H9 (cell line): Measurements from ENCODE around the gene OSBPL8. TPM values are rescaled to one million over a fixed set of nuclear protein-coding genes. Genes with fewer than 3 reads are reported as not detected.

ENCODE experiments used
- DNase-seq: peaks from one replicate; pipeline ENCODE4 v3.0.0-alpha.2; 2017
- H2AFZ ChIP-seq: one replicate; pipeline ENCODE4 v1.6.1; 2013; ENCODE audit warnings: mild to moderate bottlenecking, low read length, control low read depth, moderate library complexity
- H2AK5ac ChIP-seq: 2 replicates; pipeline ENCODE4 v1.6.1; 2013; ENCODE audit warnings: low read length, control low read depth, mixed read lengths; ENCODE audit not compliant: insufficient read length
- H2BK120ac ChIP-seq: one replicate; pipeline ENCODE4 v1.6.1; 2013; ENCODE audit warnings: low read depth, mild to moderate bottlenecking, low read length, control low read depth, inconsistent platforms; ENCODE audit not compliant: poor library complexity, severe bottlenecking
- H2BK12ac ChIP-seq: 2 replicates; pipeline ENCODE4 v1.6.1; 2013; ENCODE audit warnings: low read length, control low read depth, mixed read lengths, low read depth; ENCODE audit not compliant: insufficient read length
- H2BK15ac ChIP-seq: 2 replicates; pipeline ENCODE4 v1.6.1; 2013; ENCODE audit warnings: low read depth, low read length, control low read depth
- H2BK20ac ChIP-seq: one replicate; pipeline ENCODE4 v1.6.1; 2013; ENCODE audit warnings: low read depth, mild to moderate bottlenecking, low read length, control low read depth, inconsistent platforms; ENCODE audit not compliant: poor library complexity, severe bottlenecking
- H2BK5ac ChIP-seq: 2 replicates; pipeline ENCODE4 v1.6.1; 2013; ENCODE audit warnings: low read length, control low read depth, mixed read lengths; ENCODE audit not compliant: insufficient read length
- H3K14ac ChIP-seq: 2 replicates; pipeline ENCODE4 v1.6.1; 2013; ENCODE audit warnings: low read length, control low read depth; ENCODE audit not compliant: insufficient read depth
- H3K18ac ChIP-seq: 2 replicates; pipeline ENCODE4 v1.6.1; 2013; ENCODE audit warnings: low read depth, mild to moderate bottlenecking, mixed read lengths, low read length, control low read depth; ENCODE audit not compliant: insufficient read length
- H3K23ac ChIP-seq: 2 replicates; pipeline ENCODE4 v1.6.1; 2013; ENCODE audit warnings: low read length, control low read depth, mixed read lengths, low read depth; ENCODE audit not compliant: insufficient read length
- H3K23me2 ChIP-seq: 2 replicates; pipeline ENCODE4 v1.6.1; 2013; ENCODE audit warnings: low read depth, mild to moderate bottlenecking, mixed read lengths, low read length, control low read depth; ENCODE audit not compliant: insufficient read length, poor library complexity, severe bottlenecking
- H3K27ac ChIP-seq: 2 replicates; pipeline ENCODE4 v1.5.1; 2013; ENCODE audit warnings: low read length, control low read depth, mixed read lengths, low read depth; ENCODE audit not compliant: insufficient read length
- H3K27me3 ChIP-seq: 2 replicates; pipeline ENCODE4 v1.6.1; 2013; ENCODE audit warnings: low read length, control low read depth, inconsistent platforms; ENCODE audit not compliant: insufficient read depth
- H3K4ac ChIP-seq: 2 replicates; pipeline ENCODE4 v1.6.1; 2013; ENCODE audit warnings: low read depth, mild to moderate bottlenecking, control low read depth, inconsistent platforms, low read length, moderate library complexity
- H3K4me1 ChIP-seq: 2 replicates; pipeline ENCODE4 v1.6.1; 2013; ENCODE audit warnings: low read length, control low read depth, inconsistent platforms; ENCODE audit not compliant: insufficient read depth
- H3K4me2 ChIP-seq: 2 replicates; pipeline ENCODE4 v1.6.1; 2013; ENCODE audit warnings: low read length, control low read depth, mixed read lengths; ENCODE audit not compliant: insufficient read length, insufficient read depth
- H3K56ac ChIP-seq: 2 replicates; pipeline ENCODE4 v1.6.1; 2013; ENCODE audit warnings: low read depth, mild to moderate bottlenecking, mixed read lengths, low read length, control low read depth; ENCODE audit not compliant: insufficient read length
- H3K79me1 ChIP-seq: 2 replicates; pipeline ENCODE4 v1.6.1; 2013; ENCODE audit warnings: low read depth, mild to moderate bottlenecking, moderate library complexity, low read length, control low read depth, inconsistent platforms; ENCODE audit not compliant: insufficient read depth, poor library complexity, severe bottlenecking
- H3K79me2 ChIP-seq: 2 replicates; pipeline ENCODE4 v1.6.1; 2013; ENCODE audit warnings: low read length, control low read depth, inconsistent platforms; ENCODE audit not compliant: insufficient read depth
- H3K9ac ChIP-seq: 2 replicates; pipeline ENCODE4 v1.6.1; 2013; ENCODE audit warnings: low read length, control low read depth, mixed read lengths; ENCODE audit not compliant: insufficient read length; ENCODE audit errors: extremely low read depth
- H3K9me3 ChIP-seq: one replicate; pipeline ENCODE4 v1.6.1; 2013; ENCODE audit warnings: low read depth, low read length, inconsistent platforms; ENCODE audit not compliant: control insufficient read depth
- H3T11ph ChIP-seq: one replicate; pipeline ENCODE4 v1.6.1; 2013; ENCODE audit warnings: mild to moderate bottlenecking, low read length, control low read depth, inconsistent platforms
- H4K20me1 ChIP-seq: one replicate; pipeline ENCODE4 v1.6.1; 2013; ENCODE audit not compliant: control insufficient read depth, insufficient read length, insufficient read depth
- H4K5ac ChIP-seq: 2 replicates; pipeline ENCODE4 v1.6.1; 2013; ENCODE audit warnings: low read depth, mild to moderate bottlenecking, mixed read lengths, low read length, control low read depth; ENCODE audit not compliant: insufficient read length
- H4K8ac ChIP-seq: replicated peaks from 2 replicates; pipeline ENCODE4 v1.6.1; 2013; ENCODE audit warnings: low read length, control low read depth, mixed read lengths, low read depth; ENCODE audit not compliant: insufficient read length
- H4K91ac ChIP-seq: 2 replicates; pipeline ENCODE4 v1.6.1; 2013; ENCODE audit warnings: low read depth, mild to moderate bottlenecking, moderate library complexity, mixed read lengths, low read length, control low read depth; ENCODE audit not compliant: insufficient read length
- H3K27ac Mint-ChIP-seq, 3 experiments: 2 replicates in 2 of 3; 3 replicates in 1 of 3; pipeline ENCODE4 v1.8.0; 2020 to 2021; ENCODE audit warnings: mixed read lengths in 3 of 3, mild to moderate bottlenecking in 1 of 3, moderate library complexity in 1 of 3
- H3K27me3 Mint-ChIP-seq: 2 replicates; pipeline ENCODE4 v1.8.0; 2021; ENCODE audit warnings: low read depth, mild to moderate bottlenecking, moderate library complexity, mixed read lengths
- H3K36me3 Mint-ChIP-seq, 3 experiments: 2 replicates in 2 of 3; 3 replicates in 1 of 3; pipeline ENCODE4 v1.8.0; 2020 to 2021; ENCODE audit warnings: low read depth in 3 of 3, mixed read lengths in 3 of 3; ENCODE audit not compliant: insufficient read depth in 1 of 3
- H3K4me1 Mint-ChIP-seq, 2 experiments: 2 replicates each; pipeline ENCODE4 v1.8.0; 2020; ENCODE audit warnings: mixed read lengths in 2 of 2
- H3K4me3 Mint-ChIP-seq, 2 experiments: 2 replicates in 1 of 2; 3 replicates in 1 of 2; pipeline ENCODE4 v1.8.0; 2020 to 2021; ENCODE audit warnings: mild to moderate bottlenecking in 2 of 2, mixed read lengths in 2 of 2, moderate library complexity in 1 of 2
- H3K9me3 Mint-ChIP-seq, 2 experiments: 2 replicates in 1 of 2; 3 replicates in 1 of 2; pipeline ENCODE4 v1.8.0; 2020; ENCODE audit warnings: mild to moderate bottlenecking in 2 of 2, mixed read lengths in 2 of 2, moderate library complexity in 1 of 2
- WGBS: extraction: QIAGEN DNeasy Blood & Tissue Kit; methylation state at CpG from one replicate; pipeline ENCODE4 v1.1.7; 2013; ENCODE audit warnings: missing lambda C conversion rate, low lambda C conversion rate, mixed read lengths; ENCODE audit not compliant: insufficient read length; ENCODE audit errors: extremely low coverage; 5-methylcytosine and 5-hydroxymethylcytosine counted together
- total RNA-seq: library from RNA; stranded (reverse); gene quantifications from 2 replicates; pipeline ENCODE4 v1.2.1, GENCODE V29; 2021
- TF ChIP-seq, protein P1 (sequence below): fragments of 200-600 bp; sonication (generic); conservative IDR thresholded peaks from 3 replicates; pipeline ENCODE4 v1.8.0; 2021; ENCODE audit warnings: antibody characterized with exemption, mild to moderate bottlenecking

Gene OSBPL8
- total RNA-seq, 1 experiment from 2014 or later, result 61.2 TPM

DNA sequence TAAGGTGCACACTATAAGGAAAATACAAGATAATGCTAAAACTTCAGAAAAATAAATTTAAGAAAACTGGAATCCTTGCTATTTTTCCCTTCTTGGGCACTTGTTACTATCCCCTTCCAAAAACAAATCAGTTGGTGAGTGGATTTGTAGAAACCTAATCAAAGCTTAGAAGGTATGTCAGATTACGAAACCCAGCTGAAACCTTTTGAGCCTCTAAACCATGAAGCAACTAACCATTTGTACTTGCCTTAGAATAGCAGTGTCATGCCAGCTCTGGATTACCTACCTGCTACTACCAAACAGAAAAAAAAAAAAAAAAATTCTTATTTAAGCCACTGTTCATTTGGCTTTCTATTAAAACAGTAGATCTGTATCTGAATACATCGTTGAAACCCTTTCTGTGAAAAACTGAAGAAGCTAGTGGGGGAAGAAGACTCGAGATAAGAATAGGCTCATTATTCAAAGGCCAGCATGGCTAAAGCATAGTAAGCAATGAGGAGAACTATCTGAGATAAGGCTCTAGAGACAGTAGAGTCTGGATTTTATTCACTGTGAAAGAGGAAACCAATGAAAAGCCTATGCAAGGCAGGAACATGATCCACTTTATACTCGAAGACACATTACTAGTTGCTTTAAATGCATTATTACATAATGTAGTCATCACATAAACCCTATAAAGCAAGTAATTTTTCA, 30.2 kb downstream of the OSBPL8 start:
- no peak overlapping the region for H4K8ac ChIP-seq
- H3K27me3 ChIP-seq, result no peaks in the 10 kb centered on the region
- H3K18ac ChIP-seq, result no peak overlapping the region
- no peak overlapping the region for H4K91ac ChIP-seq
- no peak overlapping the region for H2BK15ac ChIP-seq
- H3K23ac ChIP-seq, result no peak overlapping the region
- no peaks in the 10 kb centered on the region for H3K4me1 ChIP-seq
- Mint-ChIP-seq H3K9me3 (peaks cover 0 to 2% of the 10 kb centered on the region in 2 experiments; a peak in 2 of 5 replicates), H3K27ac (no peak overlapping the region), H3K4me3 (no peak overlapping the region), H3K4me1 (peaks cover 8 to 24% of the 10 kb centered on the region in 2 experiments), H3K36me3 (peaks cover 5 to 15% (median 8%) of the 10 kb centered on the region in 3 experiments; a peak in 6 of 7 replicates), H3K27me3 (no peaks in the 10 kb centered on the region)
- no peaks in the 10 kb centered on the region for H4K20me1 ChIP-seq
- H3K23me2 ChIP-seq, result no peaks in the 10 kb centered on the region
- no peak overlapping the region for H2AFZ ChIP-seq
- H3K56ac ChIP-seq, result no peak overlapping the region
- no peak for DNase-seq
- H3K79me1 ChIP-seq, result no peaks in the 10 kb centered on the region
- H3T11ph ChIP-seq, result no peak overlapping the region
- H2BK120ac ChIP-seq, result no peak overlapping the region
- H2BK20ac ChIP-seq, result no peak overlapping the region
- no CpG with 5 or more reads among the region's 4 CpGs for WGBS
- no peak overlapping the region for H2AK5ac ChIP-seq
- no peak overlapping the region for H3K9ac ChIP-seq
- H3K4me2 ChIP-seq, result no peak overlapping the region
- H2BK12ac ChIP-seq, result no peak overlapping the region
- H3K9me3 ChIP-seq, result no peaks in the 10 kb centered on the region
- H3K4ac ChIP-seq, result no peak overlapping the region
- H3K14ac ChIP-seq, result no peak overlapping the region
- H2BK5ac ChIP-seq, result no peak overlapping the region
- no peak overlapping the region for H3K27ac ChIP-seq
- H3K79me2 ChIP-seq, result peaks cover 2% of the 10 kb centered on the region; the same call in 1 of the 2 replicates
- TF ChIP-seq, protein P1, sequence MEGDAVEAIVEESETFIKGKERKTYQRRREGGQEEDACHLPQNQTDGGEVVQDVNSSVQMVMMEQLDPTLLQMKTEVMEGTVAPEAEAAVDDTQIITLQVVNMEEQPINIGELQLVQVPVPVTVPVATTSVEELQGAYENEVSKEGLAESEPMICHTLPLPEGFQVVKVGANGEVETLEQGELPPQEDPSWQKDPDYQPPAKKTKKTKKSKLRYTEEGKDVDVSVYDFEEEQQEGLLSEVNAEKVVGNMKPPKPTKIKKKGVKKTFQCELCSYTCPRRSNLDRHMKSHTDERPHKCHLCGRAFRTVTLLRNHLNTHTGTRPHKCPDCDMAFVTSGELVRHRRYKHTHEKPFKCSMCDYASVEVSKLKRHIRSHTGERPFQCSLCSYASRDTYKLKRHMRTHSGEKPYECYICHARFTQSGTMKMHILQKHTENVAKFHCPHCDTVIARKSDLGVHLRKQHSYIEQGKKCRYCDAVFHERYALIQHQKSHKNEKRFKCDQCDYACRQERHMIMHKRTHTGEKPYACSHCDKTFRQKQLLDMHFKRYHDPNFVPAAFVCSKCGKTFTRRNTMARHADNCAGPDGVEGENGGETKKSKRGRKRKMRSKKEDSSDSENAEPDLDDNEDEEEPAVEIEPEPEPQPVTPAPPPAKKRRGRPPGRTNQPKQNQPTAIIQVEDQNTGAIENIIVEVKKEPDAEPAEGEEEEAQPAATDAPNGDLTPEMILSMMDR, result no peak
- H4K5ac ChIP-seq, result no peak overlapping the region
